ENCODE results near the gene SPATA20. TPM values are rescaled to one million over a fixed set of nuclear protein-coding genes. Genes with fewer than 3 reads are reported as not detected.

Gene SPATA20
- total and polyA plus RNA-seq, 2 of the 4 experiments (the other 2 are of a cell fraction): 17.0 to 35.0 TPM

DNA sequence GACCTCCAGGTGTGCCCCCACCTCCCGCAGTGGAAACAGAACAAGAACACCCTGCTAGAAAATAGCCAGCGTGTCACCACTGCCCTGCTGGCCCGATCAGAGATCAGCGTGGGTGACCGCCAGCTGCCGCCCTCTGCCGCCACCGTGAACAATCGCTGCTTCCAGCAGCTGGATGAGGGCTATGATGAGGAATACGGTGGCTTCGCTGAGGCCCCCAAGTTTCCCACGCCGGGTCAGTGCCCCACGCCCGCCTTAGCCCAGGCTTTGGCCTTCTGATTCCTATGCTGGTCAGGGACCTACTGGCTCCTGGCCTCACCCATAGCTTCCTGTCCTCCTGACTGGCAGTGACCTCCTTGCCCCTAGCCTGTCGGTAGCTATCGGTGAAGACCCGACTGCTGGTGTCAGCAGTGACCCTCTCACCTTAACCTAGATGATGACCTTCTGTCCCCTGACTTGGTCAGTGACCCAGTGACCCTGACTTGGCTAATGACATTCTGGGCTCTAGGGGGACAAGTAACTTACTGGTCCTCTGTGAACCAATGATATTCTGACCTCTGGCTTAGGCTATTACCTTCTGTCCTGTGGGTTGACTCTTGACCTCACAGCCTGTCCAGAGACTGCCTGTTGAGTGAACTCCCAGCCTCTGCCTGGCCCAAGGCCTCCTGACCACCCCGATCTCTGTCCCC is 2.4 kb downstream of the SPATA20 start:
- CTCF ChIA-PET: interaction anchor here (1.2 to 2.4 kb wide), 3 partner anchors 77 to 146 kb away, joined by 8 to 28 read pairs (median 8); no protein-coding TSS in a partner anchor
- no peak overlapping the region for H3K4me2 ChIP-seq (ENCODE audit: low read depth, low read length)
- no peak overlapping the region for H4K5ac ChIP-seq (ENCODE audit: low read depth, low read length)
- no peak overlapping the region for H2BK15ac ChIP-seq (ENCODE audit: low read depth, low read length)
- H3K14ac ChIP-seq (replicated peaks; ENCODE audit: low read depth, low read length): no peak overlapping the region
- 0 out of 2 replicates have a peak, but pooled peaks cover 8% of the 10 kb centered on the region for H4K20me1 ChIP-seq (ENCODE audit: insufficient read depth, low read length)
- peak overlapping the region; percentile 78 for H2AK9ac ChIP-seq (replicated peaks; ENCODE audit: low read depth, low read length, poor library complexity)
- peaks cover 0 to 11% of the 10 kb centered on the region in 2 experiments; a peak in 2 of 4 replicates for H3K79me1 ChIP-seq (ENCODE audit: low read depth in 1 of 2, low read length in 2 of 2)
- peaks cover 15% of the 10 kb centered on the region; the same call in 1 of the 2 replicates for H3K36me3 ChIP-seq (ENCODE audit: control insufficient read depth, insufficient read depth, low read length)
- WGBS, 2 experiments (ENCODE audit: extremely low coverage in 2 of 2, insufficient read length in 1 of 2): 79% methylated on average over 5 of the region's 19 CpGs; no CpG with 5 or more reads in 1 of the 2 experiments
- no peak overlapping the region for H3K18ac ChIP-seq (ENCODE audit: low read depth, low read length)
- no peak overlapping the region for H3K56ac ChIP-seq (ENCODE audit: extremely low read depth, insufficient read depth, low read length)
- BruUV-seq (replicated peaks): no TSS peak
- no peak overlapping the region for H4K8ac ChIP-seq (ENCODE audit: low read depth in 2 of 2, low read length in 2 of 2)
- H3K27ac ChIP-seq (ENCODE audit: insufficient read depth, low read length): no peak overlapping the region
- POLR2A ChIA-PET (ENCODE audit: unreplicated experiment): no interaction called here
- H3K27me3 ChIP-seq (ENCODE audit: control insufficient read depth, insufficient read depth, low read length): no peaks in the 10 kb centered on the region
- in situ Hi-C loops (cut with MboI; ENCODE audit: low sequenced_read_pairs): loop anchor here (5.0 to 10.0 kb wide), 4 partner anchors 78 to 405 kb away; no protein-coding TSS in a partner anchor
- TF ChIP-seq RCOR1 (IDR thresholded peaks at IDR 0.05; ENCODE audit: insufficient replicate concordance, low read length) (no peak), MAFK (IDR thresholded peaks at IDR 0.05; ENCODE audit: low read depth, low read length) (no peak), RAD21 (IDR thresholded peaks at IDR 0.05; ENCODE audit: low read length) (no peak), CHD1 (IDR thresholded peaks at IDR 0.05; ENCODE audit: low read depth, low read length) (no peak), MXI1 (IDR thresholded peaks at IDR 0.05; ENCODE audit: borderline replicate concordance, low read depth, low read length) (no peak), NFE2L2 (IDR thresholded peaks at IDR 0.05; ENCODE audit: low read depth, low read length) (no peak), FOS (IDR thresholded peaks at IDR 0.05; ENCODE audit: low read depth, low read length) (no peak), MAZ (IDR thresholded peaks at IDR 0.05; ENCODE audit: borderline replicate concordance, low read depth, low read length) (no peak), POLR2A (IDR thresholded peaks at IDR 0.05; ENCODE audit: low read depth, low read length) (no peak)
- TF ChIP-seq, protein P1, sequence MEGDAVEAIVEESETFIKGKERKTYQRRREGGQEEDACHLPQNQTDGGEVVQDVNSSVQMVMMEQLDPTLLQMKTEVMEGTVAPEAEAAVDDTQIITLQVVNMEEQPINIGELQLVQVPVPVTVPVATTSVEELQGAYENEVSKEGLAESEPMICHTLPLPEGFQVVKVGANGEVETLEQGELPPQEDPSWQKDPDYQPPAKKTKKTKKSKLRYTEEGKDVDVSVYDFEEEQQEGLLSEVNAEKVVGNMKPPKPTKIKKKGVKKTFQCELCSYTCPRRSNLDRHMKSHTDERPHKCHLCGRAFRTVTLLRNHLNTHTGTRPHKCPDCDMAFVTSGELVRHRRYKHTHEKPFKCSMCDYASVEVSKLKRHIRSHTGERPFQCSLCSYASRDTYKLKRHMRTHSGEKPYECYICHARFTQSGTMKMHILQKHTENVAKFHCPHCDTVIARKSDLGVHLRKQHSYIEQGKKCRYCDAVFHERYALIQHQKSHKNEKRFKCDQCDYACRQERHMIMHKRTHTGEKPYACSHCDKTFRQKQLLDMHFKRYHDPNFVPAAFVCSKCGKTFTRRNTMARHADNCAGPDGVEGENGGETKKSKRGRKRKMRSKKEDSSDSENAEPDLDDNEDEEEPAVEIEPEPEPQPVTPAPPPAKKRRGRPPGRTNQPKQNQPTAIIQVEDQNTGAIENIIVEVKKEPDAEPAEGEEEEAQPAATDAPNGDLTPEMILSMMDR (conservative IDR thresholded peaks at IDR 0.05; ENCODE audit: low read depth, low read length): no peak
- dilution Hi-C loops (cut with HindIII; ENCODE audit: low sequenced_read_pairs, unreplicated experiment): no loop called here
- H3K23ac ChIP-seq (ENCODE audit: low read depth, low read length): no peak overlapping the region
- no peak overlapping the region for H2BK120ac ChIP-seq (ENCODE audit: low read depth, low read length)
- no peak overlapping the region for H4K91ac ChIP-seq (ENCODE audit: insufficient read depth, low read depth, low read length)
- ATAC-seq (ENCODE audit: low read depth): no peak
- no peak overlapping the region for H2BK5ac ChIP-seq (ENCODE audit: low read depth, low read length, poor library complexity, severe bottlenecking)
- intact Hi-C loops (cut with micrococcal nuclease): loop anchor here (10.0 kb wide), 1 partner anchor 405 kb away; no protein-coding TSS in a partner anchor
- peak overlapping the region; percentile 11 for H2AFZ ChIP-seq (replicated peaks; ENCODE audit: low read length, poor library complexity)
- H3K4ac ChIP-seq (ENCODE audit: low read depth, low read length): no peak overlapping the region
- H3K9ac ChIP-seq (ENCODE audit: low read depth, low read length): no peak overlapping the region
- no peak overlapping the region for H3K4me3 ChIP-seq (ENCODE audit: insufficient read depth, low read depth, low read length)
- no peak overlapping the region for H2BK20ac ChIP-seq (ENCODE audit: low read depth, low read length)
- H3K4me1 ChIP-seq (ENCODE audit: control insufficient read depth, insufficient read depth, low read length): peaks cover 6% of the 10 kb centered on the region
- no peaks in the 10 kb centered on the region for H3K9me3 ChIP-seq (ENCODE audit: control insufficient read depth, insufficient read depth, low read length)
- H2AK5ac ChIP-seq (ENCODE audit: low read depth, low read length): no peak overlapping the region
- no peak for DNase-seq
- peaks cover 5% of the 10 kb centered on the region for H3K9me1 ChIP-seq (ENCODE audit: insufficient read depth, low read length)
